ENCODE data around the gene CCM2.
A peak's percentile ranks its signal among the peaks of the same experiment; 100 is the strongest.
"Not testable (repeated sequence)": the region's sequence is repeated elsewhere in the genome, so short reads cannot be mapped to it uniquely, and the experiment has no call there.

CCM2 gene

GRCh38 chr7:45102785-45103712 is 103.0 kb downstream of the CCM2 start:
- no peak for DNase-seq (ENCODE audit: low spot score)

- DNase-seq (ENCODE audit: low spot score): no peak
Measured at GRCh38 chr7:45103958-45104843, 104.2 kb downstream of the CCM2 start.

GRCh38 chr7:45104844-45105587 is 105.0 kb downstream of the CCM2 start:
- DNase-seq (ENCODE audit: low spot score): no peak

GRCh38 chr7:45105588-45106188 is 105.7 kb downstream of the CCM2 start:
- DNase-seq (ENCODE audit: low spot score): no peak

- no peak for DNase-seq (ENCODE audit: low spot score)
Measured at GRCh38 chr7:45106820-45107219, 106.8 kb downstream of the CCM2 start.

- no peak for DNase-seq (ENCODE audit: low spot score)
Measured at GRCh38 chr7:45107356-45107755, 107.4 kb downstream of the CCM2 start.

GRCh38 chr7:45108863-45109262 is 108.9 kb downstream of the CCM2 start:
- DNase-seq (ENCODE audit: low spot score): no peak

- peak; percentile 96 for DNase-seq (ENCODE audit: low spot score)
Measured at GRCh38 chr7:45111298-45112223, 111.6 kb downstream of the CCM2 start, which contains the start of gene TBRG4. TSS of gene TBRG4 (minus strand) at chr7:45111697. CDS start at chr7:45109237, 2,460 bp downstream.

- peak; percentile 12 for DNase-seq (ENCODE audit: low spot score)
Measured at GRCh38 chr7:45112648-45113047, 112.6 kb downstream of the CCM2 start.

- not testable (repeated sequence) for DNase-seq (ENCODE audit: low spot score)
Measured at GRCh38 chr7:45114257-45114656, 114.3 kb downstream of the CCM2 start.

- DNase-seq (ENCODE audit: low spot score): no peak
Measured at GRCh38 chr7:45114926-45115325, 114.9 kb downstream of the CCM2 start.

- no peak for DNase-seq (ENCODE audit: low spot score)
Measured at GRCh38 chr7:45116048-45116447, 116.0 kb downstream of the CCM2 start.

GRCh38 chr7:45117582-45117981 is 117.6 kb downstream of the CCM2 start:
- DNase-seq (ENCODE audit: low spot score): no peak

GRCh38 chr7:45118292-45118691 is 118.3 kb downstream of the CCM2 start:
- no peak for DNase-seq (ENCODE audit: low spot score)

GRCh38 chr7:45118889-45119331 is 118.9 kb downstream of the CCM2 start:
- DNase-seq (ENCODE audit: low spot score): no peak

GRCh38 chr7:45119550-45119949 is 119.5 kb downstream of the CCM2 start:
- DNase-seq (ENCODE audit: low spot score): no peak

- DNase-seq (ENCODE audit: low spot score): no peak
Measured at GRCh38 chr7:45122975-45123860, 123.2 kb downstream of the CCM2 start.

- DNase-seq (ENCODE audit: low spot score): no peak
Measured at GRCh38 chr7:45123913-45124710, 124.1 kb downstream of the CCM2 start.
